NCI-H1417 treated with DMSO at 0.1 percent for 48 hours (cell line): ENCODE results near the gene UTF1.

Experiments
- DNase-seq: peaks from one replicate; lab custom pipeline; 2025; lab: John Stamatoyannopoulos, UW

UTF1 gene

GRCh38 chr10:133196936-133197758, 32.9 kb upstream of the UTF1 start:
- no peak for DNase-seq

GRCh38 chr10:133197786-133198185, 32.2 kb upstream of the UTF1 start:
- DNase-seq = no peak

GRCh38 chr10:133198206-133198605, 31.8 kb upstream of the UTF1 start:
- no peak for DNase-seq

- no peak for DNase-seq
Measured at GRCh38 chr10:133198621-133199487, 31.2 kb upstream of the UTF1 start.

GRCh38 chr10:133199488-133199885, 30.5 kb upstream of the UTF1 start:
- no peak for DNase-seq

- no peak for DNase-seq
Measured at GRCh38 chr10:133199992-133200611, 29.9 kb upstream of the UTF1 start.

GRCh38 chr10:133200621-133201031, 29.4 kb upstream of the UTF1 start:
- DNase-seq = no peak

- DNase-seq = no peak
Measured at GRCh38 chr10:133201151-133201947, 28.7 kb upstream of the UTF1 start.

- no peak for DNase-seq
Measured at GRCh38 chr10:133201948-133202725, 27.9 kb upstream of the UTF1 start.

GRCh38 chr10:133202778-133203651, 27.0 kb upstream of the UTF1 start:
- DNase-seq = no peak

GRCh38 chr10:133203652-133204195, 26.3 kb upstream of the UTF1 start:
- DNase-seq = no peak

- no peak for DNase-seq
Measured at GRCh38 chr10:133204226-133205015, 25.6 kb upstream of the UTF1 start.

GRCh38 chr10:133205146-133205545, 24.9 kb upstream of the UTF1 start:
- DNase-seq = no peak

GRCh38 chr10:133206356-133207040, 23.5 kb upstream of the UTF1 start:
- no peak for DNase-seq

- DNase-seq = no peak
Measured at GRCh38 chr10:133207041-133207600, 22.9 kb upstream of the UTF1 start.

GRCh38 chr10:133207627-133208026, 22.4 kb upstream of the UTF1 start:
- DNase-seq = no peak

GRCh38 chr10:133208466-133208865, 21.6 kb upstream of the UTF1 start:
- DNase-seq = no peak

GRCh38 chr10:133209117-133209516, 20.9 kb upstream of the UTF1 start:
- DNase-seq = no peak
